Left renal pelvis (tissue), 4 donors: Measurements from ENCODE around the gene ALAS1. TPM values are rescaled to one million over a fixed set of nuclear protein-coding genes. Genes with fewer than 3 reads are reported as not detected.
"Not testable (repeated sequence)": the region's sequence is repeated elsewhere in the genome, so short reads cannot be mapped to it uniquely, and the experiment has no call there.

ENCODE experiments used
- DNase-seq, 4 donors: peaks; one replicate each; pipeline ENCODE4 v3.0.0-alpha.2; 2013; ENCODE audit warnings: low read depth in 4 of 4, low spot score in 3 of 4
- polyA plus RNA-seq, 4 donors: library from polyadenylated mRNA; unstranded; fragments of 120-200 nt; gene quantifications; one replicate each; pipeline ENCODE4 v1.2.1, GENCODE V29; 2013; ENCODE audit not compliant: insufficient read length in 4 of 4

ALAS1 gene
- polyA plus RNA-seq: 10 to 100 TPM; 28.8 to 50.7 (median 47.9) TPM

- DNase-seq: peak; percentile 81 to 90 (median 87)
These were observed at the start of gene ALAS1 for GRCh38 chr3:52197842-52198625. ALAS1 (plus strand) TSS chr3:52198160; CDS start chr3:52199242, 1,082 bp downstream.

GRCh38 chr3:52149021-52149420 lies 48.9 kb upstream of the ALAS1 start:
- DNase-seq: no peak

- DNase-seq: no peak
These were observed 48.2 kb upstream of the ALAS1 start for GRCh38 chr3:52149726-52150125.

- no peak for DNase-seq
These were observed 47.6 kb upstream of the ALAS1 start for GRCh38 chr3:52150357-52150756.

GRCh38 chr3:52150860-52151259 lies 47.1 kb upstream of the ALAS1 start:
- no peak for DNase-seq

- DNase-seq: not testable (repeated sequence)
These were observed 46.0 kb upstream of the ALAS1 start for GRCh38 chr3:52151991-52152390.

GRCh38 chr3:52153389-52154096 lies 44.4 kb upstream of the ALAS1 start:
- DNase-seq: no peak

- DNase-seq: peak; percentile 86 to 90 (median 88)
These were observed 43.5 kb upstream of the ALAS1 start, which contains the start of gene POC1A for GRCh38 chr3:52154135-52155094. POC1A (minus strand) TSS chr3:52154423; CDS start chr3:52154372, 51 bp downstream.

- DNase-seq: no peak
These were observed 42.0 kb upstream of the ALAS1 start for GRCh38 chr3:52155912-52156311.

- DNase-seq: no peak
These were observed 38.5 kb upstream of the ALAS1 start for GRCh38 chr3:52159503-52159902.

GRCh38 chr3:52162250-52162872 lies 35.6 kb upstream of the ALAS1 start:
- no peak for DNase-seq

GRCh38 chr3:52167240-52167639 lies 30.7 kb upstream of the ALAS1 start:
- DNase-seq: no peak

- DNase-seq: not testable (repeated sequence)
These were observed 27.7 kb upstream of the ALAS1 start for GRCh38 chr3:52170217-52170616.

- no peak for DNase-seq
These were observed 26.3 kb upstream of the ALAS1 start for GRCh38 chr3:52171514-52172261.

GRCh38 chr3:52172262-52172757 lies 25.6 kb upstream of the ALAS1 start:
- DNase-seq: no peak

- DNase-seq: no peak
These were observed 24.9 kb upstream of the ALAS1 start for GRCh38 chr3:52173101-52173500.

GRCh38 chr3:52174896-52175295 lies 23.1 kb upstream of the ALAS1 start:
- DNase-seq: no peak

GRCh38 chr3:52175416-52176179 lies 22.4 kb upstream of the ALAS1 start:
- DNase-seq: no peak
